GM12892 (cell line): ENCODE results near the gene LGALS12.

Experiments used
- DNase-seq: peaks from one replicate; pipeline ENCODE4 v3.0.0; 2011; ENCODE audit not compliant: insufficient read length
- FAIRE-seq: peaks from 2 replicates; lab custom pipeline; 2011; peaks lifted over from hg19 to GRCh38; lab: Jason Lieb, UNC
- POLR2A ChIP-seq: IDR thresholded peaks from 2 replicates; pipeline ENCODE4 v1.6.1; 2011; ENCODE audit warnings: low read depth, low read length, control low read depth
- POLR2AphosphoS5 ChIP-seq: IDR thresholded peaks from 2 replicates; pipeline ENCODE4 v1.6.1; 2011; ENCODE audit warnings: low read depth, low read length, control low read depth
- TAF1 ChIP-seq: IDR thresholded peaks from 2 replicates; pipeline ENCODE4 v1.6.1; 2011; ENCODE audit warnings: low read depth, mild to moderate bottlenecking, control low read depth, low read length, borderline replicate concordance

LGALS12 gene

DNA sequence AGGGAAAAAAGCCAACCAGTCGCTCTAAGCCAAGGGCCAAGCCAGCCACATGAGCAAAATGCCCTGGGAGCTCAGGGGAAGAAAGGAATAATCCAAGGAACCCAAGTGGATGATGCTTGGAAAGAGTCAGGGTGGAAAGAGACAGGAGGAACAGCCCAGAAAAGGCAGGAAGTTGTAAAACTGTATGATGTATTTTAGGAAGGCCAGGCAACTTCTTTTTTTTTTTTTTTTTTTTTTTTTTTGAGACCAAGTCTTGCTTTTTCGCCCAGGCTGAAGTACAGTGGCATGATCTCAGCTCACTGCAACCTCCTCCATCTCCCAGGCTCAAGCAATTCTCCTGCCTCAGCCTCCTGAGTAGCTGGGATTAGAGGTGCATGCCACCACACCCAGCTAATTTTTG is 1.6 kb downstream of the LGALS12 start:
- TF ChIP-seq TAF1 = no peak
- no peak for TF ChIP-seq POLR2AphosphoS5
- TF ChIP-seq POLR2A = no peak
- no peak for DNase-seq
- no peak for FAIRE-seq

DNA sequence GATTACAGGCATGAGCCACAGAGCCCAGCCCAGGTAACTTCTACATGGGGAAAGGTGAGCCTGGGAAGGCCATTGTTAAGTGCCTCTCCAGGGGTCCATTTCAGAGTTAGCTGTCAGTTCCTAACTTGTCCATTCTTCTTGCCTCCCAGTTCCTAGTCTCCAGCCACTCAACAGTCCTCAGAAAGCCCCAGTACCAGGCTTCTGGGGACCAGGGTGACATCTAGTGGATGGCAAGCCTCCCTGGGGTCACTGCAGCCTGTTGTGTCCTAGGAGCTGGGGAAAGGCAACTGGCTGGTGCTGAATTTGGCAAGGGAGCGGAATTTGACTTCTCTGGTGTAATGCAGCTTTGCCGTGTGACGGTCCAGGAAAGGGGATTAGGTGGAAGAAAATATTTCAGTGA is 2.1 kb downstream of the LGALS12 start:
- no peak for DNase-seq
- TF ChIP-seq POLR2A = no peak
- TF ChIP-seq TAF1 = no peak
- no peak for TF ChIP-seq POLR2AphosphoS5
- no peak for FAIRE-seq

DNA sequence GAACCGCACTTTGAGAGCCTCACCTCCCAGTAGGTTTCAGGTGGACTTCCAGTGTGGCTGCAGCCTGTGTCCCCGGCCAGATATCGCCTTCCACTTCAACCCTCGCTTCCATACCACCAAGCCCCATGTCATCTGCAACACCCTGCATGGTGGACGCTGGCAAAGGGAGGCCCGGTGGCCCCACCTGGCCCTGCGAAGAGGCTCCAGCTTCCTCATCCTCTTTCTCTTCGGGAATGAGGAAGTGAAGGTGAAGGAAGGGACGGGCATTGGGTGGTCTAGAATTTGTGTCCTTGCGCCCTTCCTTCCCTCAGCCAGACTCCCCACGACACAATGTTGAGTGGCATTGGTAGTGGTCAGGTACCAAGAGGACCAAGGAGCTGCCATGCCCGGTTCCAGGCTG is 2.9 kb downstream of the LGALS12 start:
- no peak for FAIRE-seq
- TF ChIP-seq POLR2A = no peak
- TF ChIP-seq TAF1 = no peak
- no peak for TF ChIP-seq POLR2AphosphoS5
- no peak for DNase-seq

DNA sequence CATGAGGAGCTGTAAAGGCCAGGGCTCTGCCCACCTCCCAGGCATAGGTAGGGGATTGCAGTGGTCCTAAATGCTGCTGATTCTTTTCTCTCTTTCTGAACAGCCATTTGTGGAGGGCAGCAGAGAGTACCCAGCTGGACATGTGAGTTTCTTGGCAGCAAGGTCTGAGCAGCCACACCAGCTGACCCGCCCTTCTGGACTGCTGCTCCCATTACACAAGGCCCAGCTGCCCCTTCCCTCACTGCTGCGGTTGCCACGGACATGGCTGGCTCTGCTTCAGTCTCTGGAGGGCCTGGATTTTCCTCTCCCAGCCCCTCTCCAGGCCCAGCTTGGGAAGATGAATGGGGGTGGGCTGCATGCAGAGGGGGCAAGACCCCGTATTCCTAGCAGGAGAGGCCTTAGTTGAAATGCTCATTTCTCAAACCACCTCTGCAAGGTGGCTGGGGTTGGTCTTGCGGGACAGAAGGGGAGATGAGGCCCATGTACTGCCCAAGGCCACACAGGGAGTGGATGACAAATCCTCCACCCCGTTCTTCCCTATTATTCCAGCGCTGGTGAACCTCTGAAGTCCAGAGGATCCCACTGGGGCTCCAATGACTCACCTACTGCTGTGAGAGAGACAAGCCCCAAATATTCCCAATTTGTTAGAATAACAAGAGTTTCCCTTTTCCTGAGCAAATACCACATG is 4.6 kb downstream of the LGALS12 start:
- no peak for FAIRE-seq
- no peak for DNase-seq
- TF ChIP-seq POLR2A = no peak
- no peak for TF ChIP-seq POLR2AphosphoS5
- TF ChIP-seq TAF1 = no peak

DNA sequence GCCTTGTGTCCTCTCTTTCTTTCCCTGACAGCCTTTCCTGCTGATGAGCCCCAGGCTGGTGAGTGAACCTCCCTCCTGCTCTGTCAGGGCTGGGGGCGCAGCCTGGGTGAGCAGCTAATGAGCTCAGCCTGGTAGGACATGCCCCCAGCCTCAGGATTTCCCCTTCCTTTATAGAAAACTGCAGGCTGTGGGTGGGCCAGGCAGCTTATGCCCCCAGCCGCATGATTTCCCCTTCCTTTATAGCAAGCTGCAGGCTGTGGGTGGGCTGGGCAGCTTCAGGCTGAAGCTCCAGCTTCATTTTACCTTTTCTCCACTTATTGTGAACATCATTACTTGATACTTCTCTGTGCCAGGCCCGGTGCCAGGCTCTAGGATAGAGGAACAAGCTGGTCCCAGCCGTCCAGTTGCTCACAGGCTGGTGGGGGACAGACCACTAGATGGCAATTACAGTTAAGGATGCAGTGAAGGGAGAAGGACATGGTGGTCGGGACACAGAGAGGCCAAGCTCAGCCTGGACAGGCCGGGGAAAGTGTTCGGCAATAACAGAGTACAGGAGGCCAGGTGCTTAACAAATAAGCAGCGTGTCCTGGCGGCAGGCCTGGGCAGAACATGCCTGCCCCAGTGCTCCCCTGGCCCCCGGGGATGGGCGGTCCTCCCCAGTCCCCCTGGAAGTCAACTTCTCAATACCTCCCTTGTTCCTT is 5.3 kb downstream of the LGALS12 start:
- TF ChIP-seq POLR2AphosphoS5 (no peak), TAF1 (no peak), POLR2A (no peak)
- no peak for DNase-seq
- no peak for FAIRE-seq

DNA sequence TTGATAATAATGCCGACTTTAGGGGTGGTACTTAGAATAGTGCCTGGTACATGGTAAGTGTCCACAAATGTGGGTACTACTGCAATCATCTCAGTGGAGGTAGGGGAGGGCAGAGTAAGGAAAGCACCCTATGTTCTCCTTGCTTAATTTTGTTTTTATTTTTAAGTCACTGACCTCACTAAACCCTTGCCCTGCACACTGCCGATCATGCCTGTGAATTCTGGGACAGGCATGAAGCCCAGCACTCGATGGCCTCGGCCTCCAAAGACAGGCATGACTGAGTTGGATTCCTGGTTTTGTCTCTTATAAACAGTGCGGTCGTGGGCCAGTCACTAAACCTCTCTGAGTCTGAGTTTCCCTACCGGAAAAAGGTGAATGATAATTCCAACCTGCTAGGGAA is 6.9 kb downstream of the LGALS12 start:
- no peak for FAIRE-seq

DNA sequence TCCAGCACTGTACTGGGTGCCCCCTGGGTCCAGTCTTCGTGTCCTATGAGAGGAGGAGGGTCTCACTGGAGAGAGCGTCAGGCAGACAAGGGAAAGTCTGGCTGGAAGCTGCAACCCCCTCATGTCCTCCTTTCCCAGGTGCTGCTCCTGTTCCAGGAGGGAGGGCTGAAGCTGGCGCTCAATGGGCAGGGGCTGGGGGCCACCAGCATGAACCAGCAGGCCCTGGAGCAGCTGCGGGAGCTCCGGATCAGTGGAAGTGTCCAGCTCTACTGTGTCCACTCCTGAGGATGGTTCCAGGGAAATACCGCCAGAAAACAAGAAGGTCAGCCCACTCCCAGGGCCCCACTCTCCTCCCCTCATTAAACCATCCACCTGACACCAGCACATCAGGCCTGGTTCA is 10.2 kb downstream of the LGALS12 start:
- TF ChIP-seq TAF1 (no peak), POLR2AphosphoS5 (no peak), POLR2A (no peak)
- DNase-seq (no peak), FAIRE-seq (no peak)

More for the DNA sequence above, 6.9 kb downstream of the LGALS12 start:
- no peak for DNase-seq
- no peak for TF ChIP-seq TAF1
- TF ChIP-seq POLR2AphosphoS5 = no peak
- no peak for TF ChIP-seq POLR2A

DNA sequence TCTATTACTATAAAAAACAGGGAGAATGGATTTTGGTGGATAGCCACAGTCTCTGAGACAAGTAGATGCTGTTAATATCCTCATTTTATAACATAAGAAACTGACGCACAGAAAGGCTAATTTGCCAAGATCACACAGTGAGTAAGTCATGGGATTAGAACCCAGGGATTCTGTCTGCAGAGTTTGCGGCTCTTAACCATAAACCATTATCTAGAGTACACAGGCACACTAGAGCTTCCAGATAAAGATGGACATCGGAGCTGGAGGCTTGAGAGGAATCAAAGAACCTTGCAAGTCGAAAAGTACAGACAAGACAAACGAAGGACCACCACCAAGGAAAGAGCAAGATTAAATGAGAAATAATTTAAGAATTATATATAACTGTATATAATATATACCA is 11.3 kb downstream of the LGALS12 start:
- FAIRE-seq (no peak), DNase-seq (no peak)
- TF ChIP-seq TAF1 (no peak), POLR2AphosphoS5 (no peak), POLR2A (no peak)

DNA sequence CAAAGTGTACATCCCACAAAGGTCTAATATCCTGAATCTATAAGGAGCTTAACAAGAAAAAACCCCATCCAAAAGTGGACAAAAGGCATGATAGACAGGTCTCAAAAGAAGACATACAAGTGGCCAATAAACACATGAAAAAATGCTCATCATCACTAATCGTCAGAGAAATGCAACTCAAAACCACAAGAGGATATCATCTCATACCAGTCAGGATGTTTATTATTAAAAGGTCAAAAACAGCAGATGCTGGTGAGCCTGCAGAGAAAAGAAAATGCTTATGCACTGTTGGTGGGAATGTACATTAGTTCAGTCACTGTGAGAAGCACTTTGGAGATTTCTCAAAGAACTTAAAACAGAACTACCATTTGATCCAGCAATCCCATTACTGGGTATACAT is 12.7 kb downstream of the LGALS12 start:
- FAIRE-seq (no peak), DNase-seq (no peak)
- TF ChIP-seq POLR2AphosphoS5 = no peak
- no peak for TF ChIP-seq POLR2A
- TF ChIP-seq TAF1 = no peak

DNA sequence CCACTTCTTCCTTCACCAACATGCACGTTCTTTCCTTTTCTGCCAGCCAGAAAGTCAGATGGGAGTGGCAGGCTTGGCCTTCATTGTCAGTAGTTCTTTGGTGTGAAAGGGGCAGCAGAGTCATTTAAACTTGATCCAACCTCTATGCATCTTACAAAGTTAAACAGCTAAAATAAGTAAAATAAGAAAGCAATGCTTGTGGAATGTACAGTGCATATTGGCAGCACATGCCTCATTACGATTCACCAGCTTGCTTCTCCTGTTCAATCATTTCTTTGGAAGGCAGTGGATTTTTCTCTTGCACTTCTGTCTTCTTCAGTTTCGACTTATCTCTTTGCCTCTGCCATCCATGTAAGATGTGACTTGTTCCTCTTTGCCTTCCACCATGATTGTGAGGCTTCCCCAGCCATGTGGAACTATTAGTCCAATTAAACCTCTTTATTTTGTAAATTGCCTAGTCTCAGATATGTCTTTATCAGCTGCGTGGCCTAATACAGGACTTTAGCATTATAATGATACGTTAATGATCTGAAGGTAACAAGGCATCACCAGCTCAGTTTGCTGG is 14.8 kb downstream of the LGALS12 start:
- DNase-seq = no peak
- TF ChIP-seq TAF1 = no peak
- no peak for TF ChIP-seq POLR2A
- no peak for TF ChIP-seq POLR2AphosphoS5
- FAIRE-seq = peak; percentile 30

DNA sequence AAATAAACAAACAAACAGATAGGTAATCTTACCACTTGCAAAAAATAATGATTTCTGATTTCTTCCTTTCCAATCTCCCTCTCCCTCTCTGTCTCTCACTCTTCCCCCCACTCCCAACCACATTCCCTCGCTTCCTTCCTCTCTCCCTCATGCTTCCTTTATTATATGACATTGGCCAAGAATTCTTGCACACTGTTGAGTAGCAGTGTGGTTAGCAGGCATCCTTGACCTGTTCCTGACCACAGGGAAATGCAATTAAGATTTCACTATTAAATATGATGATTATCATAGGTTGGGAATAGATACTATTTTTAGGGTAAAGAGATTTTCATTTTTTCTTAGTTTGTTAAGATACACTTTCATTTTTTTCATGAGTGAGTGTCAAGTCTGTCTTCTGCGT is 16.0 kb downstream of the LGALS12 start:
- no peak for DNase-seq
- no peak for TF ChIP-seq TAF1
- TF ChIP-seq POLR2AphosphoS5 = no peak
- TF ChIP-seq POLR2A = no peak
- no peak for FAIRE-seq
